Choroid plexus epithelial cell (primary cell): ENCODE results near the gene MGP.

ENCODE experiments used
- DNase-seq: peaks from one replicate; pipeline ENCODE4 v3.0.0-alpha.2; 2010; ENCODE audit warnings: low read depth
- H3K4me3 ChIP-seq: 2 replicates; pipeline ENCODE4 v1.5.1; 2011; ENCODE audit warnings: low read depth, mild to moderate bottlenecking, control low read depth, low read length, moderate library complexity
- TF ChIP-seq, protein P1 (sequence below): conservative IDR thresholded peaks from 2 replicates; pipeline ENCODE4 v1.5.1; 2011; ENCODE audit warnings: low read depth, mild to moderate bottlenecking, control low read depth, inconsistent platforms, low read length, moderate library complexity

Gene MGP

DNA sequence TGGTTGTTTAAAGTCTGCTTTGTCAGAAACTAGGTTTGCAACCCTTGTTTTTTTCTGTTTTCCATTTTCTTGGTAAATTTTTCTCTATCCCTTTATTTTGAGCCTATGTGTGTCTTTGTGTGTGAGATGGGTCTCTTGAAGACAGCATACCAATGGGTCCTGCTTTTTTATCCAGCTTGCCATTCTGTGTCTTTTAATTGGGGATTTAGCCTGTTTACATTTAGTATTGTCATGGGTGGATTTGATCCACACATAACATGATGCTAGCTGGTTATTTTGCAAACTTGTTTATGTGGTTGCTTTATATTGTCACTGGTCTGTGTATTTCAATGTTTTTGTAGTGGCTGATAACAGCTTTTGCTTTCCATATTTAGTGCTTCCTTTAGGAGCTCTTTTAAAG, 25.2 kb downstream of the MGP start:
- TF ChIP-seq, protein P1, sequence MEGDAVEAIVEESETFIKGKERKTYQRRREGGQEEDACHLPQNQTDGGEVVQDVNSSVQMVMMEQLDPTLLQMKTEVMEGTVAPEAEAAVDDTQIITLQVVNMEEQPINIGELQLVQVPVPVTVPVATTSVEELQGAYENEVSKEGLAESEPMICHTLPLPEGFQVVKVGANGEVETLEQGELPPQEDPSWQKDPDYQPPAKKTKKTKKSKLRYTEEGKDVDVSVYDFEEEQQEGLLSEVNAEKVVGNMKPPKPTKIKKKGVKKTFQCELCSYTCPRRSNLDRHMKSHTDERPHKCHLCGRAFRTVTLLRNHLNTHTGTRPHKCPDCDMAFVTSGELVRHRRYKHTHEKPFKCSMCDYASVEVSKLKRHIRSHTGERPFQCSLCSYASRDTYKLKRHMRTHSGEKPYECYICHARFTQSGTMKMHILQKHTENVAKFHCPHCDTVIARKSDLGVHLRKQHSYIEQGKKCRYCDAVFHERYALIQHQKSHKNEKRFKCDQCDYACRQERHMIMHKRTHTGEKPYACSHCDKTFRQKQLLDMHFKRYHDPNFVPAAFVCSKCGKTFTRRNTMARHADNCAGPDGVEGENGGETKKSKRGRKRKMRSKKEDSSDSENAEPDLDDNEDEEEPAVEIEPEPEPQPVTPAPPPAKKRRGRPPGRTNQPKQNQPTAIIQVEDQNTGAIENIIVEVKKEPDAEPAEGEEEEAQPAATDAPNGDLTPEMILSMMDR: no peak
- no peak overlapping the region for H3K4me3 ChIP-seq
- DNase-seq: no peak

DNA sequence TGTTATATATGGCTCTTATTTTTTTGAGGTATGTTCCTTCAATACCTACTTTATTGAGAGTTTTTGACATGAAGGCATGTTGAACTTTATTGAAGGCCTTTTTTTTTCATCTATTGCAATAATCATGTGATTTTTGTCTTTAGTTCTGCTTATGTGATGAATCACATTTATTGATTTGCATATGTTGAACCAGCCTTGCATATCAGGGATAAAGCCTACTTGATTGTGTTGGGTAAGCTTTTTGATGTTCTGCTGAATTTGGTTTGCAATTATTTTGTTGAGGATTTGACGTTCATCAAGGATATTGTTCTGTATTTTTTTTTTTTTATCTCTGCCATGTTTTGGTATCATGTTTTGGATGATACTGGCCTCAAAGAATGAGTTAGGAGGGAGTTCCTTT, 27.1 kb downstream of the MGP start:
- H3K4me3 ChIP-seq: no peak overlapping the region
- TF ChIP-seq, protein P1: no peak
- DNase-seq: no peak

DNA sequence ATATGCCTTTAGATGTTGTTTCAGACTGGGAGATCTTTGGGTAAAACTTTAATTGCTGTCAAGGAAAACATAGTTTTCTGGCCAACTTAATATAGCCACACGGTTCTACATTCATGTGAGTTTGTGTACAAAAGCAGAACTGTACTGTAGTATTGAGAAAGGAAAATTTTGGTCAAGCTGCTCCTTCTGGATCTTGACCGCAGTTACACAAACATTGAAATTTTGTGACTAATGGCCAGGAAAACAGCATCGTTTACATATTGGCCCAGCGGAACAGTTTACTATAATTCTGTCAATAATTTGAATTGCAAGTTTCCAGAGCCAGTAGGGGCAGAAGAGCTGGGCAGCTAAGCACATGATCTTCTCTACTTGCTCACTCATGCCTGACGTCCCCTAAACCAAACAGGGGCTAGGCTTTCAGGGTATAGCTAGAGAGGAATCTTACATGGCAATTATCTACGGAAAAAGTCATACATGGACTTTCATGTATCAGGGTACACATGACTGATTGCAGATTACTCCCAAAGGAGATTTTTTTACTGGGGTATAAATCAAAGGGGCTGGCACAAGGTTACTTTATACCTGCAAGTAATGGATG, 31.0 kb downstream of the MGP start:
- DNase-seq: peak; percentile 53
- no peak overlapping the region for H3K4me3 ChIP-seq
- TF ChIP-seq, protein P1: no peak

DNA sequence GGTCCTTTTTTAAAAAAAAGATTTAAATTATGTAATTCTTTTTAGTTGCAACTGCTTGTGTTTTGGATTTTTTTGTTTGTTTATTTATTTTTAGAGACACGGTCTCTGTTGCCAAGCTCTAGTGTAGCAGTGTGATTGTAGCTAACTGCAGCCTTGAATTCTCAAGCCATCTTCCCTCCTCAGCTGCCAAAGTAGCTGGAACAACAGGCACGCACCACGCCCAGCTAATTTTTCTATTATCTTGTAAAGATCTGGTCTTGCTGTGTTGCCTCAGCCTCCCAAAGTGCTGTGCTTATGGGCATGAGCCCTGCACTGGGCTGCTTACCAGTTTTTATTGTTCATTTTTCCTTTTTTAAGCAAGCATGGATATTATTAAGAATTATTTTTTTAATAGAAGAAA, 31.7 kb downstream of the MGP start:
- no peak for DNase-seq
- TF ChIP-seq, protein P1: no peak

DNA sequence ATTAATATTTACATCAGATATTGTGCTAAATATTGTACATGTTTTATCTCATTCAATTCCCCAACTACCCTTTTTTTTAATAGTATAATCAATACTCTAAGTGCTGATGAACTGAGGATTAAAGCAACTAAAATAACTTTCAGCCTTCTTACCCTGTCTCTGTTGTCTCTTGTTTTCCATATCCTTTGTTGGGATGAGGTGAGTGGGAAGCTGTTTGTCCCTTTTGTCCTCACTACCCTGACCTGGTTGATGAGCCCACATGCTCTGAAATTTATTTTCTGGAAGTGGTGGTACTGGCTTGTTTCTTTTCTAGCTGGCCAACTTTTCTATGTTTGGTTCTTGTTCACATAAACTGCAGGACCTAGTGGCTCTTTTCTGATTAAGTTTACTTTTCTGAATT, 32.8 kb downstream of the MGP start:
- no peak overlapping the region for H3K4me3 ChIP-seq
- TF ChIP-seq, protein P1: no peak
- DNase-seq: no peak

More for the DNA sequence above, 31.7 kb downstream of the MGP start:
- H3K4me3 ChIP-seq: no peak overlapping the region

- TF ChIP-seq, protein P1: no peak
- no peak overlapping the region for H3K4me3 ChIP-seq
- DNase-seq: no peak
Observed at GRCh38 chr12:14850929-14851663, 34.6 kb downstream of the MGP start.

GRCh38 chr12:14849661-14850060, 36.0 kb downstream of the MGP start:
- peak; percentile 52 for DNase-seq
- H3K4me3 ChIP-seq: no peak overlapping the region
- TF ChIP-seq, protein P1: no peak
